ENCODE measurements around the gene PPP1R15A.

GRCh38 chr19:48841571-48841970 lies 30.6 kb upstream of the PPP1R15A start:
- no peak for TF ChIP-seq CTCF (IDR thresholded peaks at IDR 0.05)
- no peak for TF ChIP-seq POLR2A (IDR thresholded peaks at IDR 0.05)
- no peak for TF ChIP-seq POLR2AphosphoS5 (IDR thresholded peaks at IDR 0.05)

Measured in upper lobe of left lung (tissue), 4 donors.